ENCODE results near the gene CD99.

The CD99 gene, protein sequence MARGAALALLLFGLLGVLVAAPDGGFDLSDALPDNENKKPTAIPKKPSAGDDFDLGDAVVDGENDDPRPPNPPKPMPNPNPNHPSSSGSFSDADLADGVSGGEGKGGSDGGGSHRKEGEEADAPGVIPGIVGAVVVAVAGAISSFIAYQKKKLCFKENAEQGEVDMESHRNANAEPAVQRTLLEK

DNA sequence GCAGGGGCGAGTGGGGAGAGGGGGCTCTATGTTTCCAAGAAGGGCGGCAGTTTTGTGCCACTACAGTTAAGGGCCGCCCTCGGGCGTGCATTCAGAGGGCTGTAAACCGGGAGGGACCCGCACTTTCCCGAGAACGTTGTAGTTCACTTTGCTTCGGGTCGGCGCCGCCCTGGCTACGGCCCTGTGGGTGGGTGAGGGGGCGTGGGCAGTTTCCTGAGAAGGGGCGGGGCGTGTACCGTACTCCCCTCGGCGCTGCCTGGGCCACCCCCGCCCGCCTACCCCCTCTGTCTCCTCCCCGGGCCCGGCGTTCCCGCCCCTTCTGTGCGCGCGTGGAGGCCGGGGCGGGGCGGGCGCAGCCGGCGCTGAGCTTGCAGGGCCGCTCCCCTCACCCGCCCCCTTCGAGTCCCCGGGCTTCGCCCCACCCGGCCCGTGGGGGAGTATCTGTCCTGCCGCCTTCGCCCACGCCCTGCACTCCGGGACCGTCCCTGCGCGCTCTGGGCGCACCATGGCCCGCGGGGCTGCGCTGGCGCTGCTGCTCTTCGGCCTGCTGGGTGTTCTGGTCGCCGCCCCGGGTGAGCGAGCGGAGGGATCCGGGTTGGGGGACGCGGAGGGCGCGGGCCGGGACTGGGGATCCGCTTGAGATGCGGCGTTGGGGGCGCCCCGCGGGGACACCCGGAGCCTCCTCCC, at the start of gene CD99:
TSS of gene CD99 (plus strand) at position 440 of the 687 bp plus-strand sequence. CDS start at position 506, 66 bp downstream.
- FAIRE-seq (peak; percentile 80), DNase-seq (ENCODE audit: insufficient read length, low spot score) (peak; percentile 82)

DNA sequence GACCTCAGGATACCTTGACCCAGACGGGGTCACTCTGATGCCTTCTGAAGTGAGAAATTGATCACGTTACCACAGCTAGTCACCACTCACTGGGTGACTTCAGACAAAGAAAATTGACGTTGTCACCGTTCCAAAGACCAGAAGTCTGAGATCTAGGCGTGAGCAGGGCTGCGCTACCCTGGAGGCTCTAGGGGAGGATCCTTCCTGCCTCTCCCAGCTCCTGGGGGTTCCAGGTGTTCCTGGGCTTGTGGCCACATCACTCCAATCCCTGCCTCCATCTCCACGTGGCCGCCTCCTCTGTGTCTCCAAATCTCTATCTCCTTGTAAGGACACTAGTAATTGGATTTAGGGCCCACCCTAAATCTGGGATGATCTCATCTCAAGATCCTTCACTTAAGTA, 48.9 kb upstream of the CD99 start:
- DNase-seq (ENCODE audit: insufficient read length, low spot score) (no peak), FAIRE-seq (no peak)

GRCh38 chrX:2642791-2643190, 48.3 kb upstream of the CD99 start:
- no peak for DNase-seq (ENCODE audit: insufficient read length, low spot score)
- FAIRE-seq, result no peak

DNA sequence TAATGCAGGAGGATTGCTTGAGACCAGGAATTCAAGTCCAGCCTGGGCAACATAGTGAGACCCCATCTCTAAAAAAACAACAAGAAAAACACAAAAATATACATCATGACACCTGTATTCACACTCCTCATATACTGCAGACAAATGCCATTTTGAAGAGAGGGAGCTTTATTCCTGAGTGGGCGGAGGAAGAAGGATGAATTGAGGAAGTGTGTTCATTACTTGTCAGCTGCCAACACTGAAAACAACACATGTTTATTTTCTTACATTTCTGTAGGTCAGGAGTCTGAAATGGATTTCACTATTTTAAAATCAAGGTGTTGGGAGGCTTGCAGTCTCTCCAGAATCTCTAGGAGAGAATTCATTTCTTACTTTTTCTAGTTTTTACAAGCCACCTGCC, 47.2 kb upstream of the CD99 start:
- DNase-seq (ENCODE audit: insufficient read length, low spot score) (no peak), FAIRE-seq (no peak)

- FAIRE-seq (no peak), DNase-seq (ENCODE audit: insufficient read length, low spot score) (no peak)
Measured at GRCh38 chrX:2645563-2645962, 45.5 kb upstream of the CD99 start.

DNA sequence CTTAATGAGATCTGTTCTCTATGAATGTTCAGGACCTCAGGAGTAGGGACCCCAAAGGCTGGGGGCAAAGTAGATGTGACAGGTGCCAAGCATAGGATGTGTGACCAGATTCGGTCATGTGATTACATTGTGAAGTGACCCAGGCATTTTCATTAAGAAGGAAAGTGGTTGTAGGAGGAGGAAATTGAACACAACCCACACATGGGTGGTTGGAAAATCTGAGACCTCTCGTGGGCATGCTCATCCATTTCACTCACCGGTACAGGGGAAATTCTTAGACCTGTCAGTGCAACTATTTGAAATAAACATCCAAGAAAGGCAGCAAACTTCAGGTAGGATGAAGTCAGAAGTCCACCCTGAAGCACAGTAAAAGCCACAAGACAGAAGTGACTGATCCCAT, 43.5 kb upstream of the CD99 start:
- FAIRE-seq (no peak), DNase-seq (ENCODE audit: insufficient read length, low spot score) (no peak)

- no peak for DNase-seq (ENCODE audit: insufficient read length, low spot score)
- FAIRE-seq, result no peak
Measured at GRCh38 chrX:2650037-2650436, 41.1 kb upstream of the CD99 start.

DNA sequence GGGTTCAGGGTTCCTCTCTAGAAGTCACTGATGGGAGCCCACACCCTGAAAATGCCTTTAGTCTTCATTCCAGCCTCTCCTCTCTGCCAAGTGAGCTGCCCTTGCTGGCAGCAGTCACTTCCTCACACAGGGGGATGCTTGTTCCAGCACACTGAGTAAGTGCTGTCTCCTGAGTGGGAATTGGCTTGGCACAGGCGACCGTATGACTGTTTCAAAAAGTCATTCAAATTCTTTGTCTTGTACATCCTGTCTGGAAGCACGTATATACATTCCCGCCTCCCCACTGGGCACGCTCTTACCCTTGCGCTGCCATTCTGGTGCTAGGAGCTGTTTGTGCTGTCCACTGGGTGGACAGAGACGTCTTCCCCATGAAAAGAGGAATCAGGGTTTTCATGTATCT, 40.2 kb upstream of the CD99 start:
- DNase-seq (ENCODE audit: insufficient read length, low spot score), result no peak
- FAIRE-seq, result no peak

DNA sequence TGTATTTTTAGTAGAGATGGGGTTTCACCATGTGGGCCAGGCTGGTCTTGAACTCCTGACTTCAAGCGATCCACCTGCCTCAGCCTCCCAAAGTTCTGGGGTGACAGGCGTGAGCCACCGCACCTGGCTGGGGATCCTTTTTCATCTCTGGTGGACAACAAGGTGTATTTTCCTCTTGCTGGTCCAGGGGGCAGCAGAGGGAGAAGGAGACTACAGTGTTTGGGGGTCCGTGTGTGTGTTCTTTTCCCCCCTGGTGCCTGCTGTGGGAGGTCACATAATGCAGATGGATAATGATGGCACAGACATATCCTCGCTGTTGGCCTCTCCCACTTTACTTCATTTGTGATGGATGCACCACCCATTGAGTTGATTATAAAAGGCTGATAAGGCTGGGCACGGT, 39.0 kb upstream of the CD99 start:
- FAIRE-seq (no peak), DNase-seq (ENCODE audit: insufficient read length, low spot score) (no peak)

DNA sequence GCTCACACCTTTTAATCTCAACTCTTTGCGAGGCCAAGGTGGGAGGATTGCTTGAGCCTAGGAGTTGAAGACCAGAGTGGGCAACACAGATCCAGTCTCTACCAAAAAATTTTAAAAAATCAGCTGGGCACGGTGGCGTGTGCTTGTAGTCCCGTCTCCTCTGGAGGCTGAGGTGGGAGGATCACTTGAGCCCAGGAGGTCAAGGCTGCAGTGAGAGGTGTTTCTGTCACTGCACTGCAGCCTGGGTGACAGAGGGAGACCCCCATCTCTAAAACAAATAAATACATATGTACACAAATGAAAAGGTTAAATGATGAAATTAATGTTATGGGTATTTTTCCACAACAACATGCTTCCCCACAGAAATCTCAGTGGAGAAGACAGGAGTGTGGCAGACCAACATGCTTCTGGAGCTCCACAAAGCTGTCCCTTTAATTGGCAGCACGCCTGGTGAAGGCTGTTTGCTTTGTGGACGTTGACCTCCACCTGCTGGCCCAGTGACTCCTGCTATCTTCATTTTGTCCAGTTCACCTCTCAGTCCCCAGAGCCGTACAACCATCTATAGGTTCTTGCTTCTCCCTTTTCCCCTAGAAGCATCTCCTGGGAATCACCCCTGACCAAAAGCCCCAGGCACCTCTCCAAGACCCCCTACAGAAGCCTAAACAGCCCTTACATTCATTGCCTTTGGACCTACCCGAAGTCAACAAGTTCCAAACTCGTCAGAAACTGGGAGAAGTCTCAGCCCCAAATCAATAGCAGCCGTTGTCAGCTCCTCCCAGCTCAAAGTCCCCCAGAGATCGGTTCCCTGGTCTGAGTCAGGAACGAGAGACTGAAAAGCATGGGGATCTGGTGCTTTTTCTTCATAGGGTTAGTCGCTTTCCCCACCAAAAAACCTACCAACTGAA, 36.4 kb upstream of the CD99 start:
- FAIRE-seq (no peak), DNase-seq (ENCODE audit: insufficient read length, low spot score) (no peak)

DNA sequence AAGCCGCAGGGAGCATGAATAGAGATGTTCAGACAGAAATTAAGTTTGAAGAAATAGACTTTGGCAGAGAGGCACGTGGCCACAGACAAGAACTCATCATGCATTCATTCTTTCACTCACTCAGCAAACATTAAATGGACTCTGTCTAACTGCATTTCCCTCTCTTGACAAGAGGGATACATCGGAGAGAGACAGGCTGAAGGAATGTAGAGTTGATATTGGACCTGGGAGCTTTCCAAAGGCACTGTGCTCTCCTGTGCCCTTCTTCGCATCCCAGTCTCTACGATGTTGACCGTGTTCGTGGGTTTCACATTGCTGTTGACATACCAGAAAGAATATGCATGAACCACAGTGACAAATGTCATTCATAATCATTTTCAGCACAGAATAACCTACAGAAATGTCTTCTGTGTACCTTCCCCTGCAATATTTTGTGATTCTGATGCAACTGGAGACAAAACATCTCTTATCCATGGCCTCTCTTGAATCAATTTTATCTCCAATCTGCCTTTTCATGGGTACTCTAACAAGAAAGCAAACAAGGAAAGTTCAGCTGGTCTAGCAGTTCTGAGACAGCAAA, 34.7 kb upstream of the CD99 start:
- FAIRE-seq (no peak), DNase-seq (ENCODE audit: insufficient read length, low spot score) (no peak)

- DNase-seq (ENCODE audit: insufficient read length, low spot score), result no peak
- FAIRE-seq, result no peak
Measured at GRCh38 chrX:2657532-2658113, 33.5 kb upstream of the CD99 start.

- DNase-seq (ENCODE audit: insufficient read length, low spot score) (no peak), FAIRE-seq (no peak)
Measured at GRCh38 chrX:2658585-2659292, 32.4 kb upstream of the CD99 start.

DNA sequence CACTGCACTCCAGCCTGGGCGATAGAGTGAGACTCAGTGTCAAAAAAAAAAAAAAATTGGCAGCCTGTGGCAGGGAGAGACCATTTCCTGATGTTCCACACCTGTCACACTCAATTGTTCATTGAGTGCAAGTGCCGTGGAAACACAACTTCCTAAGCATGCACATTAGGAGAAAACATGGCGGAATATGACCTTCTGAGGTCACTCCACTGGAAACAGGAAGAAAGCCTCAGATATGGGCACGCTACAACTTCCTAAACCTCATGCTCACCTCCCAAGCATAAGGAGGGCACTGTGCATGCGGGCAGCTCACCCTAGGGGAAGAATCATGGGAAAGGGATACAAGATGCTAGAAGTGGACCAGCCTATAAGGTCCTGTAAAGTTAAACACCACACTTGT, 28.5 kb upstream of the CD99 start:
- FAIRE-seq (no peak), DNase-seq (ENCODE audit: insufficient read length, low spot score) (no peak)

DNA sequence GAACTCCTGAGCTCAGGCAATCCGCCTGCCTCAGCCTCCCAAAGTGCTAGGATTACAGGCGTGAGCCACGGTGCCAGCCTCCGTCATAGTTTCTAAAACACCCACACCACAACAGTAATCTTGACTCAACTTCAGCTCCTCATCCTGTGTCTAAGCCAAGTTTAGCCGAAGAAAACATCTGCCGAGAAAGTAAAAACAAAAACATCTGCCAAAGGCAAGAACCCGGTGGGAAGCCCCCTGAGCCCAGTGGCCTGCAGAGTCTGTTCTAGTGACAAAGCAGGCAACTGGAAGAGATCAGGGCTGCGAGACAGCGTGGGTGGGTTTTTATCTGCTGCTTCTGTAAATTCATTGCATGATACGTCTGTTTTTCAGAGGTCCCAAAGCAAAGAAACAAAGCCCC, 26.6 kb upstream of the CD99 start:
- FAIRE-seq, result no peak
- DNase-seq (ENCODE audit: insufficient read length, low spot score), result no peak

DNA sequence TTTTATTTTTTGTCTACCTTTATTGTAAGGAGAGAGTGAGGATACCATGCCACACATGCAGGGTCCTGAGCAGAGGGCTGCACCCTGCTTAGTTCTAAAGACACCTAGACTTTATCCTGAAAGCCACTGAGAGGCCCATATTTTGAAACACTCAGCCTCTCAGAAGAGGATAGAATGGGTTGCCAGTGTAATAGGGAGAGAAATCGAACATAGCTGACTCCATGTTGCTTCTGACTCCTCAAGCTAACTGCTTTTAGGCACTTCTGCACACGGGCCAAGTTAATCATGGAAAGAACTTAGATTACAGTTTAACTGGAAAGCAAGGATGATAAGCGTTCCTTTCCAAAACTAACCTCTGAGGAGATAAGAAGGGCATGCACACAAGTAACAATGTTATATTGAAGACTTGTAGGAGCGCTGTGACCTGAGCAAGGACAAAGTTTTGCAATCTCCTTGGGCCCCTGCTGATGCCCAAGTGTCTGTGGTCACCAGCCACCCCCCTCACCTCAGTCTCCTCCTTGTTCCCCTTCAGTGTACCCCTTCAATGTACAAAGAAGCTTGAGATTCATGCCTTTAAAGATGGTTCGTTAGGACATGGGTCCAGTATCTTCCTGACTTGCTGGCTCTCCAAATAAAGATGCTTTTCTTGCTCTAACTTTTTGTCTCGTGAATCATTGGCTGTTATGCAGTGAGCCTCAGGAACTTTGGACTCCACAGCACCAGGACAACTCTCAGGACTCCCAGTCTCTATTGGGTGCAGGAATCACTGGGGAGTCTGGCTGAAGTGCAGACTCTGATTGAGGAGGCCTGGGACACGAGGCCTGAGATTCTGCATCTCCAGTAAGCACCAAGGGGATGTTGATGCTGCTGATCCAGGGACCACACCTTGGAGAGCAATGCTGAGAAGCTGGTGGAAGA, 25.4 kb upstream of the CD99 start:
- DNase-seq (ENCODE audit: insufficient read length, low spot score) (no peak), FAIRE-seq (no peak)

DNA sequence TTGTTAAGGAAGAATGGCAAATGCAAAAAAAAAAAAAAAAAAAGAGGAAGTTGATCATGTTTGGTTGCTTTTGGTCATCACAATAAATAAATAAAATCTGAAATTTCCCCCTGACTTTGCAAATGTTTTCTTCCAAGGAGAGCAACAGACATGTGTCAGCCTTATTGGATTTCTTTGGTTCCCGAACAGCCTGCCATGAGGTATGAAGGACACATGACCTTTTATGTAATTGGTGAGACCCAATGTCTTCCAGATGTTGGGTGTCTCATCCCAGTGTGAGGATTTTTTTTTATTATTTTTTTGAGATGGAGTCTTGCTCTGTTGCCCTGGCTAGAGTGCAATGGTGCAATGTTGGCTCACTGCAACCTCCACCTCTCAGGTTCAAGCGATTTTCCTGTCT, 24.6 kb upstream of the CD99 start:
- DNase-seq (ENCODE audit: insufficient read length, low spot score) (no peak), FAIRE-seq (no peak)

GRCh38 chrX:2670978-2671377, 20.1 kb upstream of the CD99 start:
- no peak for DNase-seq (ENCODE audit: insufficient read length, low spot score)
- FAIRE-seq, result no peak

DNA sequence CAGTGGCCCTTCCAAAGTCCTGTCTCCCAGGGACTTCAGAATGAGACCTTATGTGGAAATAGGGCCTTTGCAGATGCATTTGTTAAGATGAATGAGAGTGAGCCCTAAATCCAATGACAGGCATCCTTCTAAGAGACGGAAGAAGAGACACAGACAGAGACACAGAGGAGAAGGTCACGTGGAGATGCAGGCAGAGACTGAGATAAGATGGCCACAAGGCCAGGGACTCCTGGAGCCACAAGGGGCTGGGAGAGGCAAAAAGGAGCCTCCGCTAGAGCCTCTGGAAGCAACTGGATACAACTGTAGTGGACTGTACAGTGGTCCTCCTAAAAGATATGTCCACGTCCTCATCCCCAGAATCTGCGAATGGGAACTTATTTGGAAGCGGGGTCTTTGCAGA, 19.0 kb upstream of the CD99 start:
- FAIRE-seq, result no peak
- DNase-seq (ENCODE audit: insufficient read length, low spot score), result no peak

Data from GM19239 (cell line).